Measurements from ENCODE around the gene LAPTM4A. TPM values are rescaled to one million over a fixed set of nuclear protein-coding genes. Genes with fewer than 3 reads are reported as not detected.

Gene LAPTM4A
- total and polyA plus RNA-seq, 2 of the 4 experiments (the other 2 are of a cell fraction) = 97.7 to 401 TPM

GRCh38 chr2:20050646-20051531, 539 bp downstream of the LAPTM4A start:
- Histone ChIP-seq H2AK9ac (replicated peaks; ENCODE audit: low read depth, low read length, poor library complexity) (peak overlapping the region; percentile 92), H2BK120ac (ENCODE audit: low read depth, low read length) (peak overlapping the region; percentile 61), H3K4me2 (ENCODE audit: low read depth, low read length) (peak overlapping the region; percentile 93), H3K27me3 (ENCODE audit: control insufficient read depth, insufficient read depth, low read length) (no peaks in the 10 kb centered on the region), H3K4me1 (ENCODE audit: control insufficient read depth, insufficient read depth, low read length) (peaks cover 2% of the 10 kb centered on the region; the same call in 1 of the 2 replicates), H3K27ac (ENCODE audit: insufficient read depth, low read length) (peak overlapping the region; percentile 97), H3K9me3 (ENCODE audit: control insufficient read depth, insufficient read depth, low read length) (no peaks in the 10 kb centered on the region), H3K9me1 (ENCODE audit: insufficient read depth, low read length) (peaks cover 2% of the 10 kb centered on the region), H3K56ac (ENCODE audit: extremely low read depth, insufficient read depth, low read length) (peak overlapping the region; percentile 90), H2BK20ac (ENCODE audit: low read depth, low read length) (peak overlapping the region; percentile 4; the same call in 1 of the 2 replicates), H4K91ac (ENCODE audit: insufficient read depth, low read depth, low read length) (peak overlapping the region; percentile 85), H4K5ac (ENCODE audit: low read depth, low read length) (peak overlapping the region; percentile 68), H4K20me1 (ENCODE audit: insufficient read depth, low read length) (peaks cover 45% of the 10 kb centered on the region; the same call in 1 of the 2 replicates), H2AK5ac (ENCODE audit: low read depth, low read length) (peak overlapping the region; percentile 87), H2BK15ac (ENCODE audit: low read depth, low read length) (no peak overlapping the region), H3K18ac (ENCODE audit: low read depth, low read length) (peak overlapping the region; percentile 75), H3K4me3 (ENCODE audit: insufficient read depth, low read depth, low read length) (peak overlapping the region; percentile 77), H3K23ac (ENCODE audit: low read depth, low read length) (peak overlapping the region; percentile 92), H3K4ac (ENCODE audit: low read depth, low read length) (peak overlapping the region; percentile 96), H3K9ac (ENCODE audit: low read depth, low read length) (peak overlapping the region; percentile 94), H2BK5ac (ENCODE audit: low read depth, low read length, poor library complexity, severe bottlenecking) (peak overlapping the region; percentile 87), H3K36me3 (ENCODE audit: control insufficient read depth, insufficient read depth, low read length) (peaks cover 3% of the 10 kb centered on the region; the same call in 1 of the 2 replicates), H3K14ac (replicated peaks; ENCODE audit: low read depth, low read length) (peak overlapping the region; percentile 94), H3K79me1 (ENCODE audit: low read depth in 1 of 2, low read length in 2 of 2) (peaks cover 0 to 32% of the 10 kb centered on the region in 2 experiments; a peak in 2 of 4 replicates), H4K8ac (ENCODE audit: low read depth in 2 of 2, low read length in 2 of 2) (peak overlapping the region; percentile 63 to 71; a peak in 3 of 4 replicates), H2AFZ (replicated peaks; ENCODE audit: low read length, poor library complexity) (peak overlapping the region; percentile 98)
- 0% methylated on average over 24 of the region's 47 CpGs; no CpG with 5 or more reads in 1 of the 2 experiments for WGBS, 2 experiments (ENCODE audit: extremely low coverage in 2 of 2, insufficient read length in 1 of 2)
- DNase-seq (peak; percentile 65), ATAC-seq (ENCODE audit: low read depth) (peak; percentile 8)
- dilution Hi-C loops (cut with HindIII; ENCODE audit: low sequenced_read_pairs, unreplicated experiment) = no loop called here
- ChIA-PET CTCF (interaction anchor here (0.7 to 2.2 kb wide), 3 partner anchors 11 to 43 kb away, joined by 3 to 9 read pairs (median 5); no protein-coding TSS in a partner anchor), POLR2A (ENCODE audit: unreplicated experiment) (interaction anchor here (0.5 to 2.7 kb wide), 4 partner anchors 11 to 43 kb away, joined by 3 to 18 read pairs (median 6); no protein-coding TSS in a partner anchor)
- intact Hi-C loops (cut with micrococcal nuclease) = loop anchor here (1.0 kb wide), 2 partner anchors 11 to 40 kb away; no protein-coding TSS in a partner anchor
- BruUV-seq (replicated peaks) = no TSS peak
- TF ChIP-seq RAD21 (IDR thresholded peaks at IDR 0.05; ENCODE audit: low read length) = peak; percentile 23; the same call in 1 of the 2 replicates
- TF ChIP-seq CTCF (conservative IDR thresholded peaks at IDR 0.05; ENCODE audit: low read depth, low read length) = 0 out of 2 replicates have a peak, but pooled peaks have one; percentile 19
- TF ChIP-seq RFX5 (IDR thresholded peaks at IDR 0.05; ENCODE audit: low read depth, low read length) = no peak
- no peak for TF ChIP-seq USF2 (IDR thresholded peaks at IDR 0.05; ENCODE audit: low read depth, low read length)
- TF ChIP-seq CHD1 (IDR thresholded peaks at IDR 0.05; ENCODE audit: low read depth, low read length) = 0 out of 2 replicates have a peak, but pooled peaks have one; percentile 42
- in situ Hi-C loops (cut with MboI; ENCODE audit: low sequenced_read_pairs) = no loop called here
